GM18517 (cell line): ENCODE measurements around the gene F11R.
"Not testable (repeated sequence)": the region's sequence is repeated elsewhere in the genome, so short reads cannot be mapped to it uniquely, and the experiment has no call there.

ENCODE experiments used
- ATAC-seq: cut with Tn5 transposase; IDR thresholded peaks from one replicate; pipeline ENCODE4 v1.9.1; 2021; ENCODE audit warnings: mild to moderate bottlenecking, moderate library complexity; ENCODE audit not compliant: unreplicated experiment

F11R gene

DNA sequence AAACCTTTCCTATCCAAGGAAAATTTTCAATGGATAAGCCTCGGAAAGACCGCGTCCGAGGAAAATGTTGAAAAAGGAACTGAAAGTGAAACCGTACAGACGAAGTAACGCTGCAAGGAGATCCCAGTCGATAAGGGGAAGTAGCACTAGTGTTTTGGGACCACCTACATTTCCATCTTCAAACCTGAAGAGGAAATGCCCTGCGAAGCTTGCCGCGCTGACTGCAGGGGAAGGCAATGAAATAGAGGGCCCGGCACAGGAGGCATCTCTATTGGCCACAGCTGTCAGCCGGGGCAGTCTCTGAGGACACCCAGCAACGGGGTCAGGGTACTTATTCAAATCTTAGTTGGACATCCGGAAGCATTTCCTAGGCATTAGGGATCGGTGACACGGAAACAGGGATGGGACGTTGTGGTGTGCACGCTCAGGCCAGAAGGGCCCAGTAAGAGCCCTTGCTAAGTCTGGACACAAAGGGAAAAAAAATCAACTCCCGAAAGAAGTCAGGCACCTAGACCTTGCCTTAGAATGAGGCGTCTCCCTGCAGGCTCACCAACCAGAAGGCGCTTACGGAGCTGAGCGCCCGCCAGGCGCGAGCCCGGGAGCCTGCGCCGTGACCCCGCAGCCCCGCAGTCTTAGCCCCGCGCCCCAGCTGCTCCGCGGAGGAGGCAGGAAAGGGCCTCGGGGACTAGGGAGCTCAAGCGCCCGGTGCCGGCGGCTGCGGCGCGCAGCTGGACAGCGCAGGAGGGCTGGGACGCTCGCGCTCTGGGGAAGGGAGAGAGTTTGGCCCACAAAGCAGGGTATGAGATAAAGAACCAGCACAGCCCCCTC, 24.2 kb upstream of the F11R start:
- peak; percentile 41 for ATAC-seq

DNA sequence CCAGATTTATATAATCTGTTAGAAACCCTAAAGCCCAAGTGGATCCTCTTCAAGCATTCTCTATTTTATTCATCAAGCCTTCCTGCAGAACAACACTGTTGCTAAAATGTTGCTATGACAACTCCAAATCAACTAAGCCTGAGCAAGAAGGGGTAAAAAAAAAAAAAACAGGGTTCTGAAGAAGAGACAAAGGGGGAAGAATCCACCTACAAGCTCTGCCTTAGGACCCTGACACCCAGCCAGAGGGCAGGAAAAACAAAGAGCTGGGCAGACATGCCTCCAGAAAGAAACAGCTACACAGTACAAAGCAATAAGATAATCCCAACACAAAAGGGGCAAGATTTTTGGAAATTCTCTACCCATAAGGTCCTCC, 23.6 kb upstream of the F11R start:
- ATAC-seq, result no peak

DNA sequence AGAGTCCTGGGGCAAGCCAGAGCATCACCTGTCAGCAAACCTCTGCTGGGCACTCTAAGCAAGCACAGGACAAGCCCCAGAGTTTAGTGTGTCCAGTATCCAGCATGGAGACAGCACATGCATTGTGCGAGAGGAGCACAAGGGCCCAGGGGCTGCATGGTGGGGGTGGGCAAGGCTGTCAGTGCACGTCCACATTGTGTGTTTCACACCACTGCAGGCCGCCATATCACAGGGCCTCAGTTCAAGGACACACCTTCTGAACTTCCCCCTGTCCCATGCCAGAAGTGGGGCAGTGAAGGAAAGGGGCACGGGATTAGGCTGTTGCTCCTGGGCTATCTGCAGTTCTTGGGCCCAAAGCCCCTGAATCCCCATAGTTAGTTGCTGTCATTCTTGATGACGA, 18.6 kb upstream of the F11R start:
- no peak for ATAC-seq

DNA sequence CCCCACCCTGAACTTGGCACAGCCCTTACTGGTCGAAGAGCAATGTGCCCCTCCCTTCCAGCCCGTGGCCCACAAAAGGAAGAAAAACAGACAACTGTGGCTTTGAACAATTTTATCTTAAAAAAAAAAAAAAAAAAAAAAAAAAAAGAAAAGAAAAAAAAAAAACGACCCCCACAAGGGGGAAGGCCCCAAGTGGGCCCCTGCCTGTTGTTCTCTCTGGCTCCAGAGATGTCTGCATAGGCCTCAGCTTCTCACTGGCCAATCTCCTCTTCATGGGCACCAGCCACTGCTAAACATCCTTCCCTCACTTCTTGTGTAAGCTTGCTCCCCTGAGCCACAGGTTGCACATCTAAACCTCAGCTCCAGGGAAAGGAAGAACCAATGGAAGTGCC, 18.2 kb upstream of the F11R start:
- no peak for ATAC-seq

DNA sequence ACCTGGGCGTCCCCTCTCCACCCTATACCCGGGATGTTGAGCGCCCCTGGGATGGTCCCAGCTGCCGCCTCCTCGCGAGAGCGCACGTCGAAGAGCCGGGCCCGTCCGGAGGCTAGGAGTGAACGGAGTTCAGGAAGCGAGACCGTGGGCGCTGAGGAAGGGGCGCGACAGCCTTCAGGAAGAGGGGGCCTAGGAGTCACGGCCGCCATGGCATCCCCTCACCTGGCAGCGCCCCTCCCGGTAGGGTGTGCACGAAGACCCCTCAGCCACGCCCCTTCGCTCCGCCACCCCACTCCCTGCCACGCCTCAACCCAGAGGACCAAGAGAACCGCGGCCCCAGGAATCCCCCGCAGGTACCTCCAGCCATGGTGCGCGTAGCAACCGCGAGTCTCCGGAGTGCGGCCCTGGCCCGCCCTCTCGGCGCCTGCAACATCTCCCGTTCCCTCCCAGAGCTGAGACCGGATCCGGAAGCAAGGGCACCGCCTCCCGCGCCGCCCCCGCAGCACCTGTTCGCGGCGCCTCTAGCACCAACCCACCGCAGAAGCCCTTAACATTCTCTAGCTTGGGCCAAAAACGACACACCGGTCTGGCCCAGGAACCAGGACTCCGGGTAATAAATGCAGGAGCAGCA, 17.7 kb upstream of the F11R start, which contains the start of gene TSTD1:
Gene TSTD1 (minus strand): TSS at position 442 of the 631 bp plus-strand sequence. CDS start 75 bp downstream, at position 367.
- peak; percentile 76 for ATAC-seq

DNA sequence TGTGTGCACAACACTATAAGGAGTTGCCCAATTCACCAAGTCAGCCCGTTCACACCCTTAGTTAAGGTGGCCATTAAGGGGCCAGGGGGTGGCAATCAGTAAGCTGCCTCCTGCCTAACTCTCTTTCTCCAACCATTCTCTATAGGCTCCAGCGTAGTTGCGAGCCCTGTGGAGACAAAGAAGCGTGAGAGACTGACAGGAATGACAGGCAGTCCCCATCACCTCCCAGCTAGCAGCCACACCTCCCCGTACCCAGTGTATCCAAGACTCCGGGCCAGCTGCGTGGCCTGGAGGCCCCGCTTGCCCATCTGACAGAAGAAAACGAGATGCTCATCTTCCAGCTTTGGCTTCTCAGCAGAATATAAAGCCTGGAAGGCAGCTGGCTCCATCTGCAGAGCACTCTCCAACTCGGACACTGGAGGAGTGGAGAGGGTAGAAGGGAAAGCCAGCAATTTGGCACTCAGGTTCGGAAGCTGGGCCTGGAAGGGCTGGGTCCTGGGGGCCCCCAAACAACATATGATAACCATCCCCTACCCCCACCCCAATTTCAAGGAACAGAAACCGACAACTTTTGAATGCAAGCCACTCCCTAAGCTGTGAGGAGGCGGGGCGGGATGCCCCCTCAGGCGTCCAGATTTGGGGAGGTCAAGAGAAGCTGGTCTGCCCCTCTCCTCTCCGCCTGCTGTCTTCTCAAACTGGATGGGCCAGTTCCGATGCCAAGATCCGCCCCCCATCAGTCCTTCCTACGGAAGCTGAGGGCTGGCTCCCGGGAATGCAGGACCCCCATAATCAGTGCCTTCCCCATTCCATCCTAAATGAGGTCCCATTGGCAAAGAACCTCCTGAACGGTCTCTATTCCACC, 16.9 kb upstream of the F11R start:
- no peak for ATAC-seq

DNA sequence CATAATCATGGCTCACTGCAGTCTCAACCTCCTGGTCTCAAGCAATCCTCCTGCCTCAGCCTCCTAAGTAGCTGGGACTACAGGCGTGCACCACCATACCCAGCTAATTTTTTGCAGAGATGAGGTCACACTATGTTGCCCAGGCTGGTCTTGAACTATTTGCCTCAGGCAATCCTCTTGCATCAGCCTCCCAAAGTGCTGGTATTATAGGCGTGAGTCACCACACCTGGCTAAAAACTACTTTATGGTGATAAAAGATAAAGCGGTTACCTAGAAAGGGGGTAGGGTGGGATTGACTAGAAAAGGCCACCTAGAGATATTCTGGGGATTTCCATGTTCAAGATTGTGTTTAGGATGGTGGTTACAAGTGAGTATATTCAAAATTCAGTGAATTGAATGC, 12.8 kb upstream of the F11R start:
- no peak for ATAC-seq

DNA sequence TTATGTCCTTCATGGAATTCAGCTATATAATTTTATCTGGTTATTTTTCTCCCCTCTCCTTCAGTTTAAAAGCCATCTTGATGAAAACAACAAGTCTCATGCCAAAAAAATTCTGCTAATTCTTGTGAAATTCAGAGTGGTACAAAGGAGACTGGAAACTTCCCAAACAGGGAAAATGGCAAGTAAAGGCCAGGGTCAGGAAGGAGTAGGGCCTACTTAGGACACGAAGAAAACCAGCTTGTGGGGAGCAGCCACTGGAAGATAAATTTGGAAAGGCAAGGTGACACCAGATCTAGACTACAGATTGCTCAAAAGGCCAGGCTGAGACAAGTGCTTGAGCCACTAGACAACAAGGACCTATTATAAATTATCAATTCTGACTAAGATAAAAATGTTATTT, 11.5 kb upstream of the F11R start:
- no peak for ATAC-seq

DNA sequence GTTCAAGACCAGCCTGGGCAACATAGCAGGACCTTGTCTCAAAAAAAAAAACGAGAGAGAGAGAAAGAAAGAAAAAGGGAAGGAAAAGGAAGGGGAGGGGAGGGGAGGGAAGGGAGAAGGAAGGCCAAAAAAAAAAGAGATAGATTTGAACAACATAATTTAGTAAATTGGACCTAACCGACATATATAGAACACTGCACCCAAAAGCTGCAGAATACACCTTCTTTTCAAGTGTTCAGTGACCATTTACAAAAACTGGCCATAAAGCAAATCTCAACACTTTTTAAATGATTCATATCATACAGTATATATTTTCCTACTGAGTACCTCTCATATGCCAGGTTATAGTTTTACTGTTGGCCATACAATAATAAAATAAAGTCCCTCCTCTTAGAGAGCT, 10.9 kb upstream of the F11R start:
- no peak for ATAC-seq

DNA sequence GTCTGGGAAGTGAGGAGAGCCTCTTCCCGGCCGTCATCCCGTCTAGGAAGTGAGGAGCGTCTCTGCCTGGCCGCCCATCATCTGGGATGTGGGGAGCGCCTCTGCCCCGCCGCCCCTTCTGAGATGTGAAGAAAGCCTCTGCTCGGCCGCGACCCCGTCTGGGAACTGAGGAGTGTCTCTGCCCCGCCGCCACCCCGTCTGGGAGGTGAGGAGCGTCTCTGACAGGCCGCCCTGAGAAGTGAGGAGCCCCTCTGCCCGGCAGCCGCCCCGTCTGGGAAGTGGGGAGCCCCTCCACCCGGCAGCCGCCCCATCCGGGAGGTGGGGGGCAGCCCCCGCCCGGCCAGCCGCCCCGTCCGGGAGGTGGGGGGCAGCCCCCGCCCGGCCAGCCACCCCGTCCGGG, 8.5 kb upstream of the F11R start:
- not testable (repeated sequence) for ATAC-seq

DNA sequence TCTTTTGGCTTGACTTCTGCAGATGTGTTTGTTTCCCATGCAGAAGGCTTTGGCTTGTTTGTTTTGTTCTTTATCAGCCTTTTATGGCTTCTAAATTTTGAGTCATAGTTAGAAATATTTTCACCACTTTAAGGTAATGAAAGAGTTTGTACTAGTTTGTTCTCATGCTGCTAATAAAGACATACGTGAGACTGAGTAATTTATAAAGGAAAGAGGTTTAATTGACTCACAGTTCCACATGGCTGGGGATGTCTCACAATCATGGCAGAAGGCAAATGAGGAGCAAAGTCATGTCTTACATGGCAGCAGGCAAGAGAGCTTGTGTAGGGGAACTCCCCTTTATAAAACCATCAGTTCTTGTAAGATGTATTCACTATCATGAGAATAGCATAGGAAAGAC, 6.0 kb upstream of the F11R start:
- ATAC-seq, result not testable (repeated sequence)

DNA sequence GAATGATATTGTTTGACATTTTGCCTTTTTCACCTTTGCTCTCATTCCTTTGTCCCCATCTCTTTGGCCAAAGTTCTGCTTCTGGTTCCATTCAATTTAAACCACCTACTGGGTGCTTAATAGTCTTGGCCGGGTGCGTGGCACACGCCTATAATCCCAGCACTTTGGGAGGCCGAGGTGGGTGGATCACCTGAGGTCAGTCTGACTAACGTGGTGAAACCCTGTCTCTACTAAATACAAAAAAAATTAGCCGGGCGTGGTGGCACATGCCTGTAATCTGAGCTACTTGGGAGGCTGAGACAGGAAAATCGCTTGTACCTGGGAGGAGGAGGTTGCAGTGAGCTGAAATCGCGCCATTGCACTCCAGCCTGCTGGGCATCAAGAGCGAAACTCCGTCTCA, 1.5 kb upstream of the F11R start:
- not testable (repeated sequence) for ATAC-seq

DNA sequence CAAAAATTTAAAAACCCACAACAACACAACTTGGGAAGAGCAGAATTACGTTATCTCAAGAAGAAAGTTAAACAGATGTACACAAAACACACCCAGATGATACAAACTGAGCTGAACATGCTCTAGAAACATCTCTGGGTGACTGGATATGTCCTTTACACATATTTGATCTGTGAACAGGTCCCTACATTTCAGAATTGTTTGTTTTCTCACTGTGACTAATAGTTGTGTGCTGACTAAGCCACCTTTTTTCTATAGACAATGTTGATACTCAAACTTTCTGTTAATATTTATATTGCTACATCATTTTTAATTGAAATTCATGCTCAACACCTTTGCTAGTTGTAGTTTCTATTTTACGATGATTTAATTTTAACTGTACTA, 1.0 kb upstream of the F11R start:
- ATAC-seq, result no peak

DNA sequence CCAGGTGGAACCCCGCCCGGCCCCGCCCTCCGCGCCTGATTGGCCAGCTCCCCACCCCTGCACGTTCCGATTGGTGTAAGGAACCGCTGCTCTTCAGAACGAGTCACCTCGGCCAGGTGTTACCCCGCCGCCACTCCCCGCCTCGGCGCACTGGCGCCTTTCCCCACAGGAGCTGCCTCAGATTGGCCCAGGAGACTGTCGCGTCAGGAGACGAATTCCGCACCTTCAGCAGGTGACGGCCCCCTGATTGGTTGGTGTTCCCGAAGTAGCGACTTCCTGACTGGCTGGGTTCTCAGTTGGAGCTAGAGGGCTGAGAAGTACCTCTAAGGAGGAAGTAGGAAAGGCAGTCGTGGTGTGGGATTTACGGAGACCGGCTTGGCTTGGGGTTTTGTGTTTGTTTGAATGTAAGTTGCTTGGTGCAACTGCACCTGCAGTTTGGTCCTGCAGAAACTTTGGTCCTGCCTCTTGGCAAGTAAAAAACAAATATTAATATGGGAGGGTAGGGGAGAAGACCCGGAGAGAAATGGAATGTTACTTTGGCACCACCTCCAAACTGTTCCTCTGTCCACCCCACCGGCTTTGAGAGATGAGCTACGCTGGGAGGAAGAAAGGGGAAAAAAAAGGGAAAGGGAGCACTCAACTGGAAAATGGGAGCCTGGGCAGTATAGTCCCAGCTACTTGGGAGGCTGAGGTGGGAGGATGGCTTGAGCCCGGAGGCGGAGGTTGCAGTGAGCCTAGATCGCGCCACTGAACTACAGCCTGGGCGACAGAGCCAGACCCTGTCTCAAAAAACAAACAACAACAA, 415 bp upstream of the F11R start:
- peak; percentile 62 for ATAC-seq

DNA sequence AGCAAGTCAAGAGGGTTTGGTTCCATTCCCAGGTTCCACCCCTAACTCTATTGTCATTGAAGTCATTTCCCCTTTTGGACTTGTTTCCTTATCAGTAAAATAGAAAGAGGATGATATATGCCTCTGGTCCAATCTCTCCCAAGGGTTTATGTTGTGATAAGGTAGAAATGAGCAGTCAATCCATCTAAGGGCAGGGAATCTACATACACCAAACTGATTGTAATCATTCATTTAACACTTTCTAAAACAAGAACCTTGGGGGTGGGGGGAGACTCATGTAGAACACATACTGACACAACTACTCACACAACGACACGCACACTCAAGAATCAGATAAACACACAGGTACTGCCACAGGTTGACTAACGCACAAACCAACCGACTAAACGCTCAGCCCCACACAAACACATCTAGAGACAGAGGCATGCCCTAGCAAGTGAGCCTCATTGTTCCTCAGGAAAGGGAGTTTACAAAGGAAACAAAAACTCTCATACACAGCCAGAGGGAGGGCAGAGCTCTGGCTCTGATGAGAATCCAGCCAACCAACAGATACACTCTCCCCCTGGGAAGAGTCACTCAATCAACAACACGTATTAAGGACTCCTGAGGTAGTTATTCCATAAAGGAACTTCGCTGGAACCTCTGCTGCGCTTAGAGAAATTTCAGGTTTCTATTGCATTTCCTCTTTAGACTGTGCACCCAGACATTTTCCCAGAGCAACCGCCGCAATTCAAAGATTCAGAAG, 1.0 kb downstream of the F11R start:
- ATAC-seq, result no peak

DNA sequence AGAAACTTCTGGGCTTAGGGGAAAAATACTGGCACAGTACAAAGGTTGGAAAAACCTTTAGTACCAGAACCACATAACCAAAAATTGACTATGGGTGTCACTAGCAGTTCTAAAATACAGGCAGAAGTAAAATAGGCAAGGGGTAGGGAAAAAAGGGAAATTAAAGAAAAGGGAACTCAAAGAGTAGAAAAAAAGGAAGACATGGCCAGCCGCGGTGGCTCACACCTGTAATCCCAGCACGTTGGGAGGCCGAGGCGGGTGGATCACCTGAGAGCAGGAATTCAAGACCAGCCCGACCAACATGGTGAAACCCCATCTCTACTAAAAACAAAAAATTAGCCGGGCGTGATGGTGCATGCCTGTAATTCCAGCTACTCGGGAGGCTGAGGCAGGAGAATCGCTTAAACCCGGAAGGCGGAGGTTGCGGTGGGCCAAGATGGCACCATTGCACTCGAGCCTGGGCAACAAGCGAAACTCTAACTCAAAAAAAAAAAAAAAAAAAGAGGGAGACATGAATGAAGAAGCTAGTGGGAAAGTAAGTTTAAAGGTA, 1.8 kb downstream of the F11R start:
- not testable (repeated sequence) for ATAC-seq

DNA sequence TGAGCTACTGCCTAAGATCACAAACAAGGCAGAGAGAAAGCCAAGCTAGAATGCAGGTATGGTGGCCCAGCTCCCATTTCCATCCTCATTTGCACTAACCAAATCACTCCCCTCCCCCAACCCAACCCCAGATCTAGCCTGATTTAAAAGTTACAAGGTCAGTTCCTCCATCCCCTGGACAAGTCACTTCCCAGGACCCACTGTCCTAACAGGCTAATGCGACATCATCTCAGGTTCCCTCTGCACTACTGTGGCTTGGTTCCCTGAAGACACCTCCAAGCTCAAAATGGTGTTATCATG, 2.4 kb downstream of the F11R start:
- no peak for ATAC-seq

DNA sequence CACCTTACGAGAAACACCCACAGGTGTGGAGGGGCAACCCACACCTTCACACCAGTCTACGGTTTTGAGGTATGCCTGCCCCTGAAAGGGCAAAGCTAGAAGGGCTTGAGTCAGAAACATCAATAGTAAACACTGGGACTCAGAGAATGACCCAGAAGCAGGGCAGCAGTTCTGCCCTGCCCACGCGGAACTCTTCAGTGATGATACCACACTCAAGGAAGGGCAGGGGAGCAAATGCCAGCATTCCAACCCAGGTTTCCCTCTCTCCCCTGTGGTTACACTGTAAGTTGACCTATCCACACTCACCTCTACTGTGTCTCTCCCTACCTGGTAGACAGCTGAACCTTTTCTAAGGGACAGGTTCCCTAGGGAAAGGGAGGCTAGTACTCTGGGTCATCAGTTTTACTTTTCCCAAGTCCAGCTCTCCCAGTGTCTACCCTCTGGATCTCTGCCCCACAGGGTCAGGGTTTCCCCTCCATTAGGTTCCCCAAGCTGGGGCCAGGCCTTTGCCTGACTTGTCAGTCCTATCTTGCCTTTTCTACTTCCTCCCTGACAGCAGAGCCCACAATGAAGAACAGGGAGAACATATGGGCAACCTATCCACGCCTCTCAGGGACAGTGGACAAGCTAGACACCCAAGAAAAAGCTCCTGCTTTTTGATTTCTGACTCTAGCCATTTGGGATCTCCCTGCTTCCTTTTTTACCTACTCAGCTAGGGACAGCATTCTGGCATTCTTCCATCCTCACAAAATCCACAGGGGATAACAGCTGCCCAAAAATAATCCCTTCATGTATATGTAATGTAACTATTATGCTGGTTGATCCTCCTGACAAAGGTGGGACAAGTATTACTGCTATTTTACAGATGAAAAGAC, 3.0 kb downstream of the F11R start:
- no peak for ATAC-seq

DNA sequence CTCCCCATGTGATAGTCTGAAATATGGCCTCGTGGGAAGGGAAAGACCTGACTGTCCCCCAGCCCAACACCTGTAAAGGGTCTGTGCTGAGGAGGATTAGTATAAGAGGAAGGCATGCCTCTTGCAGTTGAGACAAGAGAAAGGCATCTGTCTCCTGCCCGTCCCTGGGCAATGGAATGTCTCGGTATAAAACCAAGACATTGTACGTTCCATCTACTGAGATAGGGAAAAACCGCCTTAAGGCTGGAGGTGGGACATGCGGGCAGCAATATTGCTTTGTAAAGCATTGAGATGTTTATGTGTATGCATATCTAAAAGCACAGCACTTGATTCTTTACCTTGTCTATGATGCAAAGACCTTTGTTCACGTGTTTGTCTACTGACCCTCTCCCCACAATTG, 3.8 kb downstream of the F11R start:
- ATAC-seq, result not testable (repeated sequence)
